Endothelial cell of umbilical vein (primary cell): ENCODE data around the gene RAD51B.

Experiments used
- FOS ChIP-seq: IDR thresholded peaks from 2 replicates; pipeline ENCODE4 v1.6.1; 2011; ENCODE audit warnings: mild to moderate bottlenecking, low read length, moderate library complexity, borderline replicate concordance; ENCODE audit not compliant: insufficient read depth
- POLR2AphosphoS5 ChIP-seq: IDR thresholded peaks from 2 replicates; pipeline ENCODE4 v1.6.1; 2012; ENCODE audit warnings: low read depth, mild to moderate bottlenecking, control low read depth, low read length, moderate library complexity; ENCODE audit not compliant: insufficient read depth
- TF ChIP-seq, protein P1 (sequence below), 2 donors: IDR thresholded peaks; 1 replicate in 1 of 2; 2 replicates in 1 of 2; pipeline ENCODE4 v1.5.1; 2011; ENCODE audit warnings: low read length in 2 of 2, mild to moderate bottlenecking in 2 of 2, moderate library complexity in 2 of 2, control low read depth in 1 of 2, inconsistent platforms in 1 of 2, low read depth in 1 of 2; ENCODE audit not compliant: insufficient read depth in 1 of 2; ENCODE audit errors: extremely low read depth in 1 of 2

- TF ChIP-seq, protein P1, sequence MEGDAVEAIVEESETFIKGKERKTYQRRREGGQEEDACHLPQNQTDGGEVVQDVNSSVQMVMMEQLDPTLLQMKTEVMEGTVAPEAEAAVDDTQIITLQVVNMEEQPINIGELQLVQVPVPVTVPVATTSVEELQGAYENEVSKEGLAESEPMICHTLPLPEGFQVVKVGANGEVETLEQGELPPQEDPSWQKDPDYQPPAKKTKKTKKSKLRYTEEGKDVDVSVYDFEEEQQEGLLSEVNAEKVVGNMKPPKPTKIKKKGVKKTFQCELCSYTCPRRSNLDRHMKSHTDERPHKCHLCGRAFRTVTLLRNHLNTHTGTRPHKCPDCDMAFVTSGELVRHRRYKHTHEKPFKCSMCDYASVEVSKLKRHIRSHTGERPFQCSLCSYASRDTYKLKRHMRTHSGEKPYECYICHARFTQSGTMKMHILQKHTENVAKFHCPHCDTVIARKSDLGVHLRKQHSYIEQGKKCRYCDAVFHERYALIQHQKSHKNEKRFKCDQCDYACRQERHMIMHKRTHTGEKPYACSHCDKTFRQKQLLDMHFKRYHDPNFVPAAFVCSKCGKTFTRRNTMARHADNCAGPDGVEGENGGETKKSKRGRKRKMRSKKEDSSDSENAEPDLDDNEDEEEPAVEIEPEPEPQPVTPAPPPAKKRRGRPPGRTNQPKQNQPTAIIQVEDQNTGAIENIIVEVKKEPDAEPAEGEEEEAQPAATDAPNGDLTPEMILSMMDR (IDR thresholded peaks at IDR 0.05; ENCODE audit: extremely low read depth in 1 of 2, insufficient read depth in 1 of 2, low read depth in 1 of 2, low read length in 2 of 2): no peak
- TF ChIP-seq POLR2AphosphoS5 (no peak), FOS (no peak)
Measured at GRCh38 chr14:68475802-68476201, 656.2 kb downstream of the RAD51B start.
